Nephron progenitor cell (in vitro differentiated cells): ENCODE measurements around the gene GNAI3.

Source experiments
- DNase-seq: peaks from one replicate; pipeline ENCODE4 v3.0.0; 2021
- H3K27ac Mint-ChIP-seq: 2 replicates; pipeline ENCODE4 v1.8.0; 2021; ENCODE audit warnings: mild to moderate bottlenecking, moderate library complexity, mixed read lengths
- H3K27me3 Mint-ChIP-seq: 2 replicates; pipeline ENCODE4 v1.8.0; 2021; ENCODE audit warnings: mild to moderate bottlenecking, low read depth, mixed read lengths; ENCODE audit not compliant: poor library complexity
- H3K36me3 Mint-ChIP-seq: 2 replicates; pipeline ENCODE4 v1.8.0; 2021; ENCODE audit warnings: low read depth, mixed read lengths
- H3K4me1 Mint-ChIP-seq: 2 replicates; pipeline ENCODE4 v1.8.0; 2021; ENCODE audit warnings: mixed read lengths
- H3K4me3 Mint-ChIP-seq: 2 replicates; pipeline ENCODE4 v1.8.0; 2021; ENCODE audit warnings: mild to moderate bottlenecking, moderate library complexity, mixed read lengths
- H3K9me3 Mint-ChIP-seq: 2 replicates; pipeline ENCODE4 v1.8.0; 2021; ENCODE audit warnings: mild to moderate bottlenecking, moderate library complexity, mixed read lengths
- TF ChIP-seq, protein P1 (sequence below): fragments of 200-600 bp; sonication (generic); IDR thresholded peaks from 2 replicates; pipeline ENCODE4 v1.5.0; 2021; ENCODE audit warnings: antibody characterized with exemption

GNAI3 gene

DNA sequence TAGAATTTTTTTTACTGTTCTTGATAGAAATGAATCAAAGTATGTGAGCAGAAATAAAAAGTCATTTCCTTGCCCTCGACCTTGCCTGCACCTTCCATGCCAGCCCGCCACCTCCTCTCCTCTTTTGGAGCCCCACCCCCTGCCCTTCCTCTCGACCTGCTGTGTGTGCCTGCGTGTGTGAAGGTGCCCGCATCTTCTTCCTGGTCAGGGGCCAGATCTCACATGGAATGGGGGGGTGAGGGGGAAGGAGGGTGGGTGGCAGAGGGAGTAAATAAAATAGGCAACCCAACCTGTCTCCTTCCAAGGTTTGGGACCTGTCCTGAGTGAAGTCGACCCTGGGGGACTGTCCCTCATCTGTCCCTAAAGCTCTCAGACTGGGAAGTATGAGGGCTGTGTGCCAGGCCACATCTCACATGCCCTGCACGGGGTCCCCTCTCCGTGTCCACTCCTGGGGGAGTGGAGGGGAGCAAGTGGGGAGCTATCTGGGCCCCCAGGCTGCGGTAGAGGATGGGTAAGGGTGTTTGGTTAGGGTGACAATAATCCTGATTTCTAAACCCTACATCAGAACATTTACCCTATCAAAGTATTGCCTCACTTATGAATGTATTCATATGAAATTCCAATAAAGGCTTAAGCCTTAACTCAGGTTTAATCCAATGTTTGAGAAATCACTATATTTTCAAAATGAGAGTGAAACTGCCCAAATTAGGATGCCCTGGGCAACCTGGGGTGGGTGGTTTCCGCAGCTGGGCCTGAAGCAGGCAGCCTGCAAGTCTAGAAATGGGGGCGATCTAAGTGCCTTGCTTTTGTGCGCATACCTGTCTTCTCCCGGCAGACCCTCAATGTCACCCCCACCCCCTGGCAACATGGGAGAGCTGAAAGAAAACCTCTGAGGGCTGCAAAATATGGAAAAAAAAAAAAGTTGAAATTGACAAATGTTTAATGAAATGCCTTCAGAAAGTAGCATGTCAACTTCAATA is 86.6 kb downstream of the GNAI3 start:
- Mint-ChIP-seq H3K4me3 (no peak overlapping the region), H3K27ac (no peak overlapping the region), H3K4me1 (peaks cover 21% of the 10 kb centered on the region), H3K36me3 (peaks cover 13% of the 10 kb centered on the region), H3K27me3 (peaks cover 3% of the 10 kb centered on the region), H3K9me3 (no peaks in the 10 kb centered on the region)
- TF ChIP-seq, protein P1, sequence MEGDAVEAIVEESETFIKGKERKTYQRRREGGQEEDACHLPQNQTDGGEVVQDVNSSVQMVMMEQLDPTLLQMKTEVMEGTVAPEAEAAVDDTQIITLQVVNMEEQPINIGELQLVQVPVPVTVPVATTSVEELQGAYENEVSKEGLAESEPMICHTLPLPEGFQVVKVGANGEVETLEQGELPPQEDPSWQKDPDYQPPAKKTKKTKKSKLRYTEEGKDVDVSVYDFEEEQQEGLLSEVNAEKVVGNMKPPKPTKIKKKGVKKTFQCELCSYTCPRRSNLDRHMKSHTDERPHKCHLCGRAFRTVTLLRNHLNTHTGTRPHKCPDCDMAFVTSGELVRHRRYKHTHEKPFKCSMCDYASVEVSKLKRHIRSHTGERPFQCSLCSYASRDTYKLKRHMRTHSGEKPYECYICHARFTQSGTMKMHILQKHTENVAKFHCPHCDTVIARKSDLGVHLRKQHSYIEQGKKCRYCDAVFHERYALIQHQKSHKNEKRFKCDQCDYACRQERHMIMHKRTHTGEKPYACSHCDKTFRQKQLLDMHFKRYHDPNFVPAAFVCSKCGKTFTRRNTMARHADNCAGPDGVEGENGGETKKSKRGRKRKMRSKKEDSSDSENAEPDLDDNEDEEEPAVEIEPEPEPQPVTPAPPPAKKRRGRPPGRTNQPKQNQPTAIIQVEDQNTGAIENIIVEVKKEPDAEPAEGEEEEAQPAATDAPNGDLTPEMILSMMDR = no peak
- no peak for DNase-seq

DNA sequence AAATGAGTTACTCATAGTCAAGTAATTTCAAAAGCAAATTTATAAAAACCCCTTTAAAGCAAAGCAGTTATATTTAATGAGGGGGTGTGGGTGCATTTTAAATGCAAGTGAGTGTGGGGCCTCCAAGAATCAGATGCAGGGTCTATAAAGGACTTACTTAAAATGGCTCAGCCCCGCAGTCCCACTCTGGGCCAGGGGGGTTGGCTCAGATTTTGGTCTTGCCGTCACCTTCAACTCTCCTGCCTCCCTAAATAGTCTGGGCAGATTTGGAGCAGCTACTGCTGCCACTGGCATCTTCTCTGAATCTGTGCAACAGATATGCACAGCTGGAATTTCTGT is 87.4 kb downstream of the GNAI3 start:
- H3K9me3 Mint-ChIP-seq = no peaks in the 10 kb centered on the region
- peaks cover 11% of the 10 kb centered on the region for H3K36me3 Mint-ChIP-seq
- TF ChIP-seq, protein P1 = no peak
- peaks cover 3% of the 10 kb centered on the region for H3K27me3 Mint-ChIP-seq
- H3K4me1 Mint-ChIP-seq = peaks cover 23% of the 10 kb centered on the region
- no peak overlapping the region for H3K27ac Mint-ChIP-seq
- no peak overlapping the region for H3K4me3 Mint-ChIP-seq
- DNase-seq = no peak

DNA sequence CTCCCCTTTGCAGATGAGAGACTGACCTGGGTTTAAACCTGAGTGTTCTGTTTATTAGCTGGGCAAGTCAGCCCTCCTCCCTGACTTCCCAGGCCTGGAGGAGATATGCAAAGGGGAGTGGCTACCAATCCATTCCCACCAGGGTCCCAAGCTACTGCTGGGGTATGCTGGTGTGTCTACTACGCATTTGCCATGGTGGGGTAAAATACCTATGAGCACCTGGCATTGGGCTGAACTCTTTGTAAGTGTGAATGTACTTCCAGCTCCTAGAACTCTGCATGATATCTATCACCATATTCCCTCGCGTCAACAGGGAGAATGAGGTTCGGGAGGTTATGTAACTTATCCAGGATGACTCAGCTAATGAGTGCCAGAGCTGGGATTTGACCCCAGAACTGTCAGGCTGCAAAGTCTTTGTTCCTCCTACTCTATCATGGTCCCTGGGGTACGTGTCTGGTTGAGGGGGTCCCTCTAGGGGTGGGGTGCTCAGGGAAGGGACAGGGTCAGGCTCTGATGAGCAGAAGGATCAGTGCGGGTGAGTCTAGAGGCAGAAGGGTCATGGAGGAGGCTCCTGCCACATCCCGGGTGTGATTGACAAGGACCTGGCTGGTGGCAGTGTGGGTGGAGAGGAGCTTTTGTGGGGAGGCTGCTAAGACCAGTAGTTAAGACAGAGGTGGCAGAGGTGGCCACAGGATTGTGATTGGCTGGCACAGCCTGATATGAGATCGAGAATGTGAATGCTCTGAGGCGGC is 88.0 kb downstream of the GNAI3 start:
- H3K27me3 Mint-ChIP-seq = peaks cover 8% of the 10 kb centered on the region
- no peak overlapping the region for H3K4me3 Mint-ChIP-seq
- H3K4me1 Mint-ChIP-seq = peaks cover 23% of the 10 kb centered on the region
- peaks cover 7% of the 10 kb centered on the region for H3K36me3 Mint-ChIP-seq
- H3K27ac Mint-ChIP-seq = no peak overlapping the region
- DNase-seq = no peak
- H3K9me3 Mint-ChIP-seq = no peaks in the 10 kb centered on the region
- TF ChIP-seq, protein P1 = no peak

DNA sequence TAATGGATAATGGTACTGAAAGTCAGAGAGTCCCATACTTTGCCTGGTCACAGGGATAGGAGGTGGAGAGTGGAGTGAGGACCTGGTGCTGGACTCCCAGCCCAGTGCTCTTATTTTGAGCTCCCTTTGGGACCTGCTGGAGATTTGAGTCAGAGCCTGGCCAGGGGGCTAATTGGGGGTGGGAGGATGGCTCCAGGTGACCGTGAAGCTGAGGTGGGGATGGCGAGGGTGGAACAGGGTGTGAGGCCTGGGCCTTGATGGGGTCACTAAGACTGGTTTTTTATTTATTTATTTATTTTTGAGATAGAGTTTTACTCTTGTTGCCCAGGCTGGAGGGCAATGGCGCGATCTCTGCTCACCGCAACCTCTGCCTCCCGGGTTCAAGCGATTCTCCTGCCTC is 89.0 kb downstream of the GNAI3 start:
- Mint-ChIP-seq H3K36me3 (no peaks in the 10 kb centered on the region), H3K27me3 (peaks cover 13% of the 10 kb centered on the region), H3K9me3 (no peaks in the 10 kb centered on the region), H3K27ac (no peak overlapping the region), H3K4me3 (no peak overlapping the region), H3K4me1 (peaks cover 17% of the 10 kb centered on the region)
- DNase-seq = no peak
- TF ChIP-seq, protein P1 = no peak

DNA sequence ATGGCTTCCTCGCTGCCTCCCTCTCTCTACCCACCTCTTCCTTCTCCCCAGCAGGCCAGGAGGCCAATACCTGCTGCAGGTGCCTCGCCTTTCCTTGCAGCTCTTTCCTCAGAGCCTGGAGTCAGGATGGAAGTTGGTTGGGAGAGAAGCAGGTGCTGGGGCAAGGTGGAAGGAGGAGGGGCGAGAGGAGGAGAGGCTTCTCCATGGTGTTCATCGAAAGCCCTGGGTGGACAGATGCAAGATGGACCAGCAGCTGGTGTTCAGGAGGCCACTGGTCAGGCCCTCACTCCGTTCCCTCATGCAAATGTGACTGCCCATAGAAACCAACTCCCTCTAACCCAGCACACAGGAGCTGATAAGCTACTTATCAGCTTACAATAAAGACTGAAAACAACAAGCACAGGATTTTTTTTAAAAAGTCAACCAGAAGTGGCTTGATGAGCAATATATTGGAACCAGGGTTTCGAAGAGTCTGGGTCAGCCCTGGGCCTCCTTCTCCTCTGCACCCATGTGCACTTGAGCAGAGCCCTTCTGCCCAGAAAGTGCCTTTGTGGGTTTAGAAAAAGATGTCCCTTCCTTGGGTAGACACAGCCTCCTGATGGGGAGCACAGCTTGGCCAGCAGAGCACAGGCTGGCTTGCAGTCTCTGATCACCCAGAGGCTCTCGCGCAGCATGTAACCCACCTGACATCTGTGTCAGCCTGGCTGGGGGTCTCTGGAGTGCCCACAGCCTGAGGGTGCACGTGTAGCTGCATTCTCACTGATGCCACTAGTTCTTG is 90.8 kb downstream of the GNAI3 start:
- Mint-ChIP-seq H3K9me3 (no peaks in the 10 kb centered on the region), H3K27ac (no peak overlapping the region), H3K36me3 (no peaks in the 10 kb centered on the region), H3K27me3 (peaks cover 21% of the 10 kb centered on the region), H3K4me1 (peaks cover 26% of the 10 kb centered on the region), H3K4me3 (no peak overlapping the region)
- TF ChIP-seq, protein P1 = no peak
- DNase-seq = no peak
